Activated T-helper 1 cell treated with anti-CD3 and anti-CD28 coated beads, Interleukin-2, amount 50 U/mL, for 16 hours (primary cell): Measurements from ENCODE around the gene C6orf120.
"Not testable (repeated sequence)": the region's sequence is repeated elsewhere in the genome, so short reads cannot be mapped to it uniquely, and the experiment has no call there.

ENCODE experiments used
- DNase-seq, 2 donors: peaks; one replicate each; pipeline ENCODE4 v3.0.0-alpha.2; 2020; ENCODE audit warnings: low read depth in 1 of 2, low spot score in 1 of 2

Gene C6orf120

GRCh38 chr6:169678342-169678741 is 23.6 kb upstream of the C6orf120 start:
- DNase-seq, result no peak

- DNase-seq, result no peak
Measured at GRCh38 chr6:169684056-169684455, 17.9 kb upstream of the C6orf120 start.

- no peak for DNase-seq
Measured at GRCh38 chr6:169685860-169686259, 16.1 kb upstream of the C6orf120 start.

- DNase-seq, result no peak
Measured at GRCh38 chr6:169689287-169689686, 12.6 kb upstream of the C6orf120 start.

GRCh38 chr6:169691260-169691659 is 10.7 kb upstream of the C6orf120 start:
- DNase-seq, result no peak

GRCh38 chr6:169692516-169692915 is 9.4 kb upstream of the C6orf120 start:
- DNase-seq, result no peak

GRCh38 chr6:169695131-169695530 is 6.8 kb upstream of the C6orf120 start:
- no peak for DNase-seq

GRCh38 chr6:169697115-169697514 is 4.8 kb upstream of the C6orf120 start:
- not testable (repeated sequence) for DNase-seq

GRCh38 chr6:169700296-169700695 is 1.6 kb upstream of the C6orf120 start:
- no peak for DNase-seq

- no peak for DNase-seq
Measured at GRCh38 chr6:169701311-169701953, 494 bp upstream of the C6orf120 start.

- DNase-seq, result no peak
Measured at GRCh38 chr6:169702840-169703246, 917 bp downstream of the C6orf120 start.

- no peak for DNase-seq
Measured at GRCh38 chr6:169707772-169708171, 5.8 kb downstream of the C6orf120 start.

GRCh38 chr6:169709293-169709692 is 7.4 kb downstream of the C6orf120 start:
- DNase-seq, result no peak

GRCh38 chr6:169710009-169710408 is 8.1 kb downstream of the C6orf120 start:
- no peak for DNase-seq

- DNase-seq, result no peak
Measured at GRCh38 chr6:169714178-169714577, 12.3 kb downstream of the C6orf120 start.

GRCh38 chr6:169714595-169714994 is 12.7 kb downstream of the C6orf120 start:
- no peak for DNase-seq

GRCh38 chr6:169719117-169719516 is 17.2 kb downstream of the C6orf120 start:
- DNase-seq, result no peak

- no peak for DNase-seq
Measured at GRCh38 chr6:169720207-169720855, 18.4 kb downstream of the C6orf120 start.

GRCh38 chr6:169722362-169723199 is 20.7 kb downstream of the C6orf120 start:
- peak; percentile 9 to 20 for DNase-seq

GRCh38 chr6:169723200-169723909 is 21.4 kb downstream of the C6orf120 start:
- DNase-seq, result peak; percentile 42 to 53

- DNase-seq, result peak; percentile 10 to 41
Measured at GRCh38 chr6:169723991-169724493, 22.1 kb downstream of the C6orf120 start.
